Activated CD4-positive, CD25-positive, alpha-beta regulatory T cell treated with anti-CD3 and anti-CD28 coated beads, Interleukin-2, amount 50 U/mL, for 24 hours (primary cell): ENCODE results near the gene RRP1B.
A peak's percentile ranks its signal among the peaks of the same experiment; 100 is the strongest.
"Not testable (repeated sequence)": the region's sequence is repeated elsewhere in the genome, so short reads cannot be mapped to it uniquely, and the experiment has no call there.

Experiments used
- ATAC-seq, 2 donors: fragments of 150-1000 bp; cut with Tn5 transposase; one replicate each; pipeline ENCODE4 v1.10.0; 2021; ENCODE audit warnings: mild to moderate bottlenecking in 1 of 2, moderate library complexity in 1 of 2

The RRP1B gene

GRCh38 chr21:43701936-43702784, 42.8 kb downstream of the RRP1B start:
- ATAC-seq, result no peak

GRCh38 chr21:43702785-43703034, 43.4 kb downstream of the RRP1B start:
- ATAC-seq, result no peak

GRCh38 chr21:43703035-43703880, 43.9 kb downstream of the RRP1B start:
- ATAC-seq, result no peak

GRCh38 chr21:43707462-43707861, 48.1 kb downstream of the RRP1B start:
- no peak for ATAC-seq

- ATAC-seq, result no peak
These were observed 49.5 kb downstream of the RRP1B start for GRCh38 chr21:43708745-43709381.

GRCh38 chr21:43712268-43712942, 53.0 kb downstream of the RRP1B start:
- ATAC-seq, result no peak

GRCh38 chr21:43713123-43713522, 53.8 kb downstream of the RRP1B start:
- ATAC-seq, result not testable (repeated sequence)

GRCh38 chr21:43716376-43717165, 57.2 kb downstream of the RRP1B start:
- no peak for ATAC-seq

GRCh38 chr21:43717166-43717853, 58.0 kb downstream of the RRP1B start:
- ATAC-seq, result no peak

GRCh38 chr21:43717967-43718871, 58.9 kb downstream of the RRP1B start:
- ATAC-seq, result no peak

GRCh38 chr21:43718872-43719747, 59.8 kb downstream of the RRP1B start, which contains the start of gene PDXK:
TSS of gene PDXK (plus strand) at chr21:43719129. CDS start at chr21:43719295, 166 bp downstream.
- peak; percentile 81 to 87 for ATAC-seq

- peak in 1 of 2 donors; percentile 2 for ATAC-seq
These were observed 60.6 kb downstream of the RRP1B start for GRCh38 chr21:43719748-43720538.

- no peak for ATAC-seq
These were observed 61.3 kb downstream of the RRP1B start for GRCh38 chr21:43720539-43721166.

GRCh38 chr21:43721206-43721605, 61.8 kb downstream of the RRP1B start:
- ATAC-seq, result no peak

- no peak for ATAC-seq
These were observed 62.6 kb downstream of the RRP1B start for GRCh38 chr21:43721939-43722338.

- no peak for ATAC-seq
These were observed 64.3 kb downstream of the RRP1B start for GRCh38 chr21:43723648-43724047.

- no peak for ATAC-seq
These were observed 67.5 kb downstream of the RRP1B start for GRCh38 chr21:43726686-43727518.
